GM19238 (cell line): Measurements from ENCODE around the gene SETD1B.
"Not testable (repeated sequence)": the region's sequence is repeated elsewhere in the genome, so short reads cannot be mapped to it uniquely, and the experiment has no call there.

Experiments used
- DNase-seq: peaks from one replicate; pipeline ENCODE4 v3.0.0; 2011; ENCODE audit warnings: low spot score; ENCODE audit not compliant: insufficient read length

Gene SETD1B

DNA sequence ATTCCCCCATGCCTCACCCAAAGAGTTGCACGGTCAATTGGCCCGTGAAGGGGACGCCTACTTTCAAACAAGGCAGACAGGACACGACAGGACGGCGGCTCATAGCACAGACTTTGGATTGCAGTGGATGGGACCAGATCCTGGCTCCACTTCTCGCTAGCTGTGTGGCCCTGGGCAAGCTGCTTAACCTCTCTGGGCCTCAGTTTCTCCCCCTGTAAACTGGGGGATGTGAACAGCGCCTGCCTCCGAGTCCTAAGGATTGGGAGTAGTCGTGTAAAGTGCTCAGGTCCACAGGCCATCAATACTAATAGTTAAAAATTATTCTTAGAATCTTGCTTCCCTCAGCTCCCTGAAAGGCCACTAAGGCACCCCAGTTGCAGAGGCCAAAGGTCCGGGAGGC, 23.4 kb upstream of the SETD1B start:
- no peak for DNase-seq

DNA sequence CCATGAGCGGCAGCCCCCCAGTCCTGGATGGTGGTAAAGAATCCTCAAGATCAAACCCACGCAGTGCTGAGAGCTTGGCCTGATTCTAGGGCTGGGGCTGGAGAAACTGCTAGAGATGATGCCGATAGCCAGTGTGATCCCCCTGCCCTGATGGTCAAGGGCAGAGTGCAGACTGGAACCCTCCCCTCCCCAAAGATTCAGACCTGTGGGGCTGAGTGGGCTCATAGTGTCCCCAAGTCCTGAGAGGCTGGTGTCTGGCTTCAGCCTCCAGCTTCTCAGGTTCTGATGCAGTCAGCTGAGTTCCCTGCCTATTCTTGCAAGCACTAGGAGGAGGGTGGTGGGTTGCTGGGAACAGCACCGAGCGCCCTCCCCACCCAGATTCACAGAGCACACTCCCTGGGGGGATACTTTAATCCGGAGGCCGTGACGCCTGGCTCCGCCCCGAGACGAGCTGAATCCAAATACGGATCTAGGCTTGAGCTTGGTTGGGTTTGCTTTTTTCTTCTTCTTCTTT, 22.3 kb upstream of the SETD1B start:
- no peak for DNase-seq

GRCh38 chr12:121781998-121782979, 21.5 kb upstream of the SETD1B start:
- DNase-seq = no peak

GRCh38 chr12:121783766-121784165, 20.0 kb upstream of the SETD1B start:
- no peak for DNase-seq

- DNase-seq = no peak
Measured at GRCh38 chr12:121784460-121784859, 19.3 kb upstream of the SETD1B start.

- DNase-seq = no peak
Measured at GRCh38 chr12:121786440-121786825, 17.4 kb upstream of the SETD1B start.

- DNase-seq = no peak
Measured at GRCh38 chr12:121787063-121788025, 16.5 kb upstream of the SETD1B start.

DNA sequence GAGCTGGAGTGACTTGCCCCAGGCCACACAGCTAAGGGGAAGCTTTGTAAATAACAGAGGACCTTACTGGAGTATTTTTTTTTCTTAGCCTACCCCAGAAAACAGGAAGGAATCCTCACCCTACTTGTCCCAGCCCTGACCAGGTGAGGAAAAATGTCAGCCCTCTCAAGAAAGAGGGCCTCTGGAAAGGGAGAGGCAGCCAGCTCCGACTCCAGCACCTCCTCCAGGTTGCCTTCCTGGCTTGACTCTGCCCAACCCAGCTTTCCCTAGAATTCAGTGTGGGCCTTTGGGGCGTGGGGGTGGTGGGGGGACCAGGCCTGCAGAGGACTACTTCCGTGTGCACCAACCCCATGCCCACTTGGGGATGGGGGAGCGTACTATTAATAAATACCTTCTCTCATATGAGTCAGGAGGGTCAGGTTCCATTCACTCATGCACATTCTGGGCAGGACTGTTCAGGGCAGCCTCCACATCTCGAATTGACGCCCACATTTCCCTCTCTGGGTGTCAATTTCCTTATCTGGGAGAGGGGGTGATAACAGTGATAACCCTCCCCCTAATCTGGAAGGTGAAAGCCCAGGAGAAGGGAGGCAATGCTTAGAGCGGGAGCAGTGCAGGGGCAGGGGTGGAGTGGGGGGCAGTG, 15.5 kb upstream of the SETD1B start:
- no peak for DNase-seq

GRCh38 chr12:121789233-121789781, 14.5 kb upstream of the SETD1B start:
- no peak for DNase-seq

GRCh38 chr12:121789800-121790728, 13.7 kb upstream of the SETD1B start:
- DNase-seq = peak; percentile 86

DNA sequence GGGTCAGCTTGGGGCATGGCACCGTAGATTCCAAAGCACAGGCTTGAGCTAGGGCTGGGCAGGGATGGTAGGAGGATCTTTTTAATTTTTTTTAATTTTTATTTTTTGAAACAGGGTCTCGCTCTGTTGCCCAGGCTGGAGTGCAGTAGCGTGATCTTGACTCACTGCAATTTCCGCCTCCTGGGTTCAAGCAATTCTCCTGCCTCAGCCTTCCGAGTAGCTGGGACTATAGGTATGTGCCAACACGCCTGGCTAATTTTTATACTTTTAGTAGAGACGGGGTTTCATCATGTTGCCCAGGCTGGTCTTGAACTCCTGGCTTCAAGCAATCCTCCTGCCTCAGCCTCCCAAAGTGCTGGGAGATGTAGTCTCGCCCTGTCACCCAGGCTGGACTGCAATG, 13.0 kb upstream of the SETD1B start:
- DNase-seq = not testable (repeated sequence)

GRCh38 chr12:121791671-121792551, 11.9 kb upstream of the SETD1B start:
- DNase-seq = no peak

- no peak for DNase-seq
Measured at GRCh38 chr12:121792607-121793439, 11.0 kb upstream of the SETD1B start.

- peak; percentile 54 for DNase-seq
Measured at GRCh38 chr12:121793440-121793837, 10.4 kb upstream of the SETD1B start, which contains the start of gene RHOF. Gene RHOF, minus strand, starts transcription at chr12:121793688. Its CDS starts 55 bp downstream, at chr12:121793633.

DNA sequence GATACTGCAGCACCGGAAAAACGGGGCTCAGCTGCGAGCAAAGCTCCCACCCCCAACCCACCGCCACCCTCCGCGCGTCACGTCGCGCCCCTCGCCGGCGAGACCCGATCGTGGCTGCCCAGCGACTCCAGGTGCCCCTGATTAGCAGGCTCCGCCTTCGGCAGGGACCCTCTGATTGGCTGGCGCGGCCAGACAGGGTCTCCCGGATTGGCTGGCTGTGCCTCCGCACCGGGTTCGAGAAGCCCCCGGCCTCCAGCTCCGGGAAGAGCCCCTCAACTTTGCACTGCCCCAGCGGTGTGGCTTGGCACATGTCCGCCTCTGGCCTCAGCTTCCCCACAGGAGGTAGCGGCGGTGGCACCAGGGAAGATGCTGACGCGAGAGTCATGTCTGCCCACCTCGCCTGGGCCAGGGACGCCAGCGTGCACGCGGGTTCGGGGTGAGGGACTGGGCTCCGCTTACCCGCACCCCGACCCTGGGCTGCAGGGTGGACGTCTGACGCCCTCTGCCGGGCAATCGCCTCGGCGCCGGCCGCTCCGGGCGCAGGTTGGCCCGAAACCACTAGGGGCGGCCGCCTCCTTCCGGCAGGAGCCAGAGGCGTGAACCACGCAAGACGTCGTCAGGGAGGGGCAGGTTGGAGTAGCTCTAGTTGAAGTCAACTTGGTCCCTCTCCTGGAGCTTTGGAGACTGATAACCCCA, 9.8 kb upstream of the SETD1B start:
- DNase-seq = peak; percentile 90

DNA sequence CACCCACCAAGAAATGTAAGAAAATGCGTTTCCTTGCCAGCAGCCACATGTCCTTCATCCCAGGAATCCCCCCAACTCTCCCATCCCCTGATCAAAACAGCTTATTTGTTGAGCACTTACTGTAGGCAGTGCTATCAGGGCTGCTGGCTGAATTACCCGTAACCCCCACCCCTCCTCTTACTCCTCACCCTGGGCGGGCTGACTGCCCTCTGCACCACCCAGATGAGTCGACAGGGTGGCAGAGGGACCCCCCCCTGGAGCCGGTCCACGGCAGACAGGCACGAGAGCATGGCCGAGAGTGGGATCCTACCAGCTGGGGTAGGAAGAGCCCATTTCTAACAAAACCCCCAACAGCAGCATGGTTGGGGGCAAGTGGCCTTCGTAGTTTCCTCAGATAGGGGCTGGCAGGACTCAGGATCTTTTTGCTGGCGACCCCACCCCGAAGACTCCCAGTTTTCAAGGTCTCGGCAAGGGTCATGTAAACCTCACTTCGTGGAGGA, 9.2 kb upstream of the SETD1B start:
- no peak for DNase-seq
